KBM-7 (cell line): ENCODE results near the gene NOXO1.
"Not testable (repeated sequence)": the region's sequence is repeated elsewhere in the genome, so short reads cannot be mapped to it uniquely, and the experiment has no call there.

Experiments used
- DNase-seq: peaks from one replicate; pipeline ENCODE4 v3.0.0-alpha.2; 2015
- in situ Hi-C: fragments of 300-500 bp; cut with MboI; formaldehyde crosslinking; loops from 2 replicates; pipeline ENCODE4 v1.14.3; 2020; ENCODE audit warnings: low sequenced_read_pairs, low pct_unique_long_range_greater_than_20kb, mixed read lengths

NOXO1 gene

GRCh38 chr16:2015117-2015946, 34.1 kb upstream of the NOXO1 start:
- in situ Hi-C loops = no loop called here
- DNase-seq = no peak

- in situ Hi-C loops = no loop called here
- no peak for DNase-seq
Measured at GRCh38 chr16:2013527-2013926, 32.3 kb upstream of the NOXO1 start.

- DNase-seq, in situ Hi-C loops: not testable (repeated sequence)
Measured at GRCh38 chr16:2011726-2012125, 30.5 kb upstream of the NOXO1 start.

GRCh38 chr16:2009791-2010510, 28.7 kb upstream of the NOXO1 start, which contains the start of gene ZNF598:
Gene ZNF598 (minus strand): TSS chr16:2009821.
- in situ Hi-C loops = no loop called here
- peak; percentile 82 for DNase-seq

- in situ Hi-C loops = no loop called here
- DNase-seq = no peak
Measured at GRCh38 chr16:2009164-2009711, 28.0 kb upstream of the NOXO1 start.

GRCh38 chr16:2008631-2009163, 27.4 kb upstream of the NOXO1 start:
- DNase-seq = peak; percentile 49
- in situ Hi-C loops = no loop called here

- DNase-seq = peak; percentile 71
- in situ Hi-C loops = no loop called here
Measured at GRCh38 chr16:2008009-2008526, 26.8 kb upstream of the NOXO1 start.

GRCh38 chr16:2007081-2007836, 26.0 kb upstream of the NOXO1 start:
- DNase-seq = no peak
- in situ Hi-C loops = no loop called here

GRCh38 chr16:2006317-2006716, 25.0 kb upstream of the NOXO1 start:
- in situ Hi-C loops = no loop called here
- no peak for DNase-seq

GRCh38 chr16:2005646-2006045, 24.4 kb upstream of the NOXO1 start:
- DNase-seq = no peak
- in situ Hi-C loops = no loop called here

- no peak for DNase-seq
- in situ Hi-C loops = no loop called here
Measured at GRCh38 chr16:2004795-2005517, 23.7 kb upstream of the NOXO1 start.

GRCh38 chr16:2003827-2004641, 22.8 kb upstream of the NOXO1 start:
- in situ Hi-C loops = no loop called here
- peak; percentile 91 for DNase-seq

GRCh38 chr16:2003231-2003826, 22.1 kb upstream of the NOXO1 start:
- no peak for DNase-seq
- in situ Hi-C loops = no loop called here

- in situ Hi-C loops = no loop called here
- no peak for DNase-seq
Measured at GRCh38 chr16:2002406-2003230, 21.3 kb upstream of the NOXO1 start.

- in situ Hi-C loops = no loop called here
Measured at GRCh38 chr16:2001456-2002355, 20.4 kb upstream of the NOXO1 start.

GRCh38 chr16:2001035-2001434, 19.8 kb upstream of the NOXO1 start:
- in situ Hi-C loops = no loop called here
- no peak for DNase-seq

More at GRCh38 chr16:2001456-2002355, 20.4 kb upstream of the NOXO1 start:
- DNase-seq = no peak
